Endodermal cell (in vitro differentiated cells): ENCODE results near the gene PPP2R5C. TPM values are rescaled to one million over a fixed set of nuclear protein-coding genes. Genes with fewer than 3 reads are reported as not detected.

Experiments
- DNase-seq: peaks from one replicate; pipeline ENCODE4 v3.0.0-alpha.2; 2017
- H3K27ac ChIP-seq: 2 replicates; pipeline ENCODE4 v1.5.1; 2013; ENCODE audit warnings: mild to moderate bottlenecking, low read depth, low read length, moderate library complexity
- H3K27me3 ChIP-seq: 2 replicates; pipeline ENCODE4 v1.6.1; 2013; ENCODE audit warnings: mild to moderate bottlenecking, low read length, moderate library complexity; ENCODE audit not compliant: insufficient read depth, control insufficient read depth, poor library complexity, severe bottlenecking
- H3K36me3 ChIP-seq: 2 replicates; pipeline ENCODE4 v1.7.0; 2013; ENCODE audit warnings: mild to moderate bottlenecking, low read length, moderate library complexity; ENCODE audit not compliant: control insufficient read depth, insufficient read depth
- H3K4me1 ChIP-seq: one replicate; pipeline ENCODE4 v1.7.0; 2013; ENCODE audit warnings: low read length; ENCODE audit not compliant: control insufficient read depth, insufficient read depth
- H3K4me3 ChIP-seq: 2 replicates; pipeline ENCODE4 v1.5.1; 2013; ENCODE audit warnings: mild to moderate bottlenecking, low read length, moderate library complexity
- H3K9ac ChIP-seq: 2 replicates; pipeline ENCODE4 v1.6.1; 2013; ENCODE audit warnings: mild to moderate bottlenecking, low read length, moderate library complexity; ENCODE audit not compliant: poor library complexity, severe bottlenecking; ENCODE audit errors: extremely low read depth
- H3K9me3 ChIP-seq: 2 replicates; pipeline ENCODE4 v1.6.1; 2013; ENCODE audit warnings: mild to moderate bottlenecking, low read length, moderate library complexity; ENCODE audit not compliant: control insufficient read depth
- H3K27ac Mint-ChIP-seq: 2 replicates; pipeline ENCODE4 v1.8.0; 2020; ENCODE audit warnings: mixed read lengths
- H3K27me3 Mint-ChIP-seq: 2 replicates; pipeline ENCODE4 v1.8.0; 2021; ENCODE audit warnings: mild to moderate bottlenecking, mixed read lengths; ENCODE audit not compliant: insufficient read depth
- H3K36me3 Mint-ChIP-seq: 2 replicates; pipeline ENCODE4 v1.8.0; 2020; ENCODE audit warnings: low read depth, mixed read lengths
- H3K4me1 Mint-ChIP-seq: 2 replicates; pipeline ENCODE4 v1.8.0; 2020; ENCODE audit warnings: mixed read lengths
- H3K4me3 Mint-ChIP-seq: 2 replicates; pipeline ENCODE4 v1.8.0; 2020; ENCODE audit warnings: mild to moderate bottlenecking, moderate library complexity, mixed read lengths
- H3K9me3 Mint-ChIP-seq: 2 replicates; pipeline ENCODE4 v1.8.0; 2020; ENCODE audit warnings: mild to moderate bottlenecking, mixed read lengths
- WGBS, 2 experiments: methylation state at CpG; one replicate each; pipeline versions ENCODE4 v1.1.5 to v1.1.7; 2013; ENCODE audit warnings: missing lambda C conversion rate in 2 of 2, mixed read lengths in 1 of 2; ENCODE audit not compliant: insufficient coverage in 1 of 2, insufficient read length in 1 of 2; 5-methylcytosine and 5-hydroxymethylcytosine counted together
- total RNA-seq, 2 donors: library from RNA; stranded (reverse); fragmentation: NEBNext Ultra II Directional in 1 of 2; extraction: Animal tissue kit (Norgen Biotek cat#: 25700) in 1 of 2; gene quantifications; 2 replicates in 1 of 2; 3 replicates in 1 of 2; pipeline ENCODE4 v1.2.1, GENCODE V29; 2021
- TF ChIP-seq, protein P1 (sequence below): fragments of 200-600 bp; sonication (generic); conservative IDR thresholded peaks from 2 replicates; pipeline ENCODE4 v1.5.0; 2021; ENCODE audit warnings: antibody characterized with exemption, mild to moderate bottlenecking

Gene PPP2R5C
- total RNA-seq, 2 donors from 2014 or later, result 116 to 117 TPM

DNA sequence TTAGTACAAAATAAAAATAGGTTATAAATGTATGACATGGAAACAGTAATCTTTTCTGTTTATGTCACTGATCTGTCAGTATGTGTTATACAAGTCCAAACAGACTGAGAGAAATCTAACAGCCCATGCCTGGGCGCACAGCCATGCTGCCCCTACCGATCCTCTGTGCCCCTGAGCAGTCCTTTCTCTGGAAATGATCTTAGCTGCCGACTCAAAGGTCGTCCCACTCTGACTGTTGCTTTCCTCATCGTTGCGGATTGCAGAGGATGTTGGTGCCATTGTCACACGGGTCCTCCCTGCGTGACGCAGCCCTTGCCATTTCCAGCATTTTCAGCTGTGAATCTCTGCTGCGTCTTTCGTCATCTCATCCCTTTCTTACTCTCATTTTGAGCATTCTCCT, 119.9 kb downstream of the PPP2R5C start:
- TF ChIP-seq, protein P1, sequence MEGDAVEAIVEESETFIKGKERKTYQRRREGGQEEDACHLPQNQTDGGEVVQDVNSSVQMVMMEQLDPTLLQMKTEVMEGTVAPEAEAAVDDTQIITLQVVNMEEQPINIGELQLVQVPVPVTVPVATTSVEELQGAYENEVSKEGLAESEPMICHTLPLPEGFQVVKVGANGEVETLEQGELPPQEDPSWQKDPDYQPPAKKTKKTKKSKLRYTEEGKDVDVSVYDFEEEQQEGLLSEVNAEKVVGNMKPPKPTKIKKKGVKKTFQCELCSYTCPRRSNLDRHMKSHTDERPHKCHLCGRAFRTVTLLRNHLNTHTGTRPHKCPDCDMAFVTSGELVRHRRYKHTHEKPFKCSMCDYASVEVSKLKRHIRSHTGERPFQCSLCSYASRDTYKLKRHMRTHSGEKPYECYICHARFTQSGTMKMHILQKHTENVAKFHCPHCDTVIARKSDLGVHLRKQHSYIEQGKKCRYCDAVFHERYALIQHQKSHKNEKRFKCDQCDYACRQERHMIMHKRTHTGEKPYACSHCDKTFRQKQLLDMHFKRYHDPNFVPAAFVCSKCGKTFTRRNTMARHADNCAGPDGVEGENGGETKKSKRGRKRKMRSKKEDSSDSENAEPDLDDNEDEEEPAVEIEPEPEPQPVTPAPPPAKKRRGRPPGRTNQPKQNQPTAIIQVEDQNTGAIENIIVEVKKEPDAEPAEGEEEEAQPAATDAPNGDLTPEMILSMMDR, result no peak
- Histone ChIP-seq H3K4me3 (no peak overlapping the region), H3K36me3 (peaks cover 39% of the 10 kb centered on the region), H3K27ac (no peak overlapping the region), H3K9ac (no peak overlapping the region), H3K9me3 (no peaks in the 10 kb centered on the region), H3K4me1 (no peaks in the 10 kb centered on the region), H3K27me3 (no peaks in the 10 kb centered on the region)
- no peak overlapping the region for H3K27ac Mint-ChIP-seq
- H3K27me3 Mint-ChIP-seq, result no peaks in the 10 kb centered on the region
- no peak for DNase-seq
- H3K4me3 Mint-ChIP-seq, result no peak overlapping the region
- 97% methylated on average over 11 of the region's 11 CpGs for WGBS, 2 experiments
- peaks cover 42% of the 10 kb centered on the region for H3K36me3 Mint-ChIP-seq
- H3K4me1 Mint-ChIP-seq, result no peaks in the 10 kb centered on the region
- peaks cover 7% of the 10 kb centered on the region for H3K9me3 Mint-ChIP-seq

DNA sequence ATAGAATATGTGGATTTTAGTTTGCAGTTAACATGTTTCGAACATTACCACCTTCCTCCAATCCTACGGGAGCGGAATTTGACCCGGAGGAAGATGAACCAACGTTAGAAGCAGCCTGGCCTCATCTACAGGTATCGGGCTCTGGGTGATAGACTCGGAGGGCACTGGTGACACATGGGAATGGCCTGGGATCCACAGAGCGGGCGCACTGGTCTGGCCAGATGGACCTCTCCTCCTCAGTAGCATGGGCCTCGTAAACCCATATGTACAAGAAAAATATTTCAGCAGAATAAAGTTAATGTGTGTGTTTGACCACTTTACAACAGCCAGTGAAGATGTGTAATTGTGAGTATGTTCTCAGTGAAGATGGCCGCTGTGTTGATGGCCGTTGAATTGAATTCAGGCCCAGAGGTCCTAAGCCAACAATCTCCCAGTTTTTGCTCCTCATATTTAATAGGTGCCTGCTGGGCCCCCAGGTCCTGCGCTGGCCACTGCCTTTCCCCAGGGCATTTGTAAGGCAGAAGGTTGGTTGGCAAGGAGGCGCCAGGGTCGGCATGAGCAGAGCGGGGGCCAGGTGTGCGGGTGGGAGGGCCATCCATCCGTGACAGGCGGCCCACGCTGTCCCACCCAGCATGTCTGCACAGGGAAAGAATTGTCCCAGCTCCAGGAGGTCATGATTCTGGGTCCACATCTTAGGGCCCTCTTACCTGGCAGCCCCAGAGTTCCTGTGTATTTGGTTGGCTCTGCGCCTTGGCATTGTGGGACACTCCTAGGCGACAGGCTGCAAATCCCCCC, 120.8 kb downstream of the PPP2R5C start:
- TF ChIP-seq, protein P1, result no peak
- Histone ChIP-seq H3K4me1 (no peaks in the 10 kb centered on the region), H3K4me3 (no peak overlapping the region), H3K9me3 (no peaks in the 10 kb centered on the region), H3K27ac (no peak overlapping the region), H3K9ac (no peak overlapping the region), H3K36me3 (peaks cover 48% of the 10 kb centered on the region), H3K27me3 (no peaks in the 10 kb centered on the region)
- Mint-ChIP-seq H3K4me1 (no peaks in the 10 kb centered on the region), H3K36me3 (peaks cover 52% of the 10 kb centered on the region), H3K9me3 (peaks cover 7% of the 10 kb centered on the region), H3K4me3 (no peak overlapping the region), H3K27me3 (no peaks in the 10 kb centered on the region), H3K27ac (no peak overlapping the region)
- DNase-seq, result no peak
- WGBS, 2 experiments, result 95 to 97% methylated on average over 19 to 22 of the region's 22 CpGs

DNA sequence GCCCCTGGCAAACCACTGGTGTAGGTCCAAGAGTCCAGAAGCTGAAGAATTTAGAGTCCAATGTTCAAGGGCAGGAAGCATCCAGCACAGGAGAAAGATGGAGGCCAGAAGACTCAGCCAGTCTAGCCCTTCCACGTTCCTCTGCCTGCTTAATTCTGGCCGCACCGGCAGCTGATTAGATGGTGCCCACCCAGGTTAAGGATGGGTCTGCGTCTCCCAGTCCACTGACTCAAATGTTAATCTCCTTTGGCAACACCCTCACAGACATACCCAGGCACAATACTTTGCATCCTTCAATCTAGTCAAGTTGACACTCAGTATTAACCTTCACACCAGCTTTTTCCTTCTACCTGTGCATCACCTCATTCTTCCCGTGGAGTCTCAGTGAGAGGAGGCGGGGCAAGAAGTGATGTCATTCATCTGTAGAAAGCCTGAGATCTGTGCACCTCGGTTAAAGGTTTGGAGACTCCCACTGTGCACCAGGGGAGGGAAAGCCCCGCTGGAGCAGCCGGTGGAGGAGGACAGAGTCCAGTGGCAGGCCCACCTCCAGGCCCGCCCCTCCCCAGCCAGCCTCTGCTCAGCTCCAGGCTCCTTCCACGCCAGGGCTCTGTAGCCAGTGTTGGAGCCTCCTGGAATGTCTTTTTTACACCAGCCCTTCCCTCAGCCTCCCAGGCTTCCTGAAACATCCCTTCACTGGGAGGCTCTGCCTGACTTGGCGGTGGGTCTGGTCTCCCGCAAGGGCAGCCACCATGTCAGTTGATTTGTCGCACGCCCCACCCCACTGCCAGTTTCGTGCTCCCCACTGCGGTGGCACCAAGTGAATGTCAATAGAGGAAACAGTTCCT, 122.8 kb downstream of the PPP2R5C start:
- Mint-ChIP-seq H3K4me1 (no peaks in the 10 kb centered on the region), H3K27ac (no peak overlapping the region), H3K9me3 (peaks cover 7% of the 10 kb centered on the region), H3K4me3 (no peak overlapping the region), H3K36me3 (peaks cover 63% of the 10 kb centered on the region), H3K27me3 (no peaks in the 10 kb centered on the region)
- Histone ChIP-seq H3K4me3 (no peak overlapping the region), H3K9ac (no peak overlapping the region), H3K4me1 (no peaks in the 10 kb centered on the region), H3K36me3 (peaks cover 58% of the 10 kb centered on the region), H3K27ac (no peak overlapping the region), H3K9me3 (no peaks in the 10 kb centered on the region), H3K27me3 (no peaks in the 10 kb centered on the region)
- 93 to 95% methylated on average over 13 to 17 of the region's 17 CpGs for WGBS, 2 experiments
- TF ChIP-seq, protein P1, result no peak
- no peak for DNase-seq
